Spinal cord (tissue), 10 donors: ENCODE results near the gene PPP2R2B. TPM values are rescaled to one million over a fixed set of nuclear protein-coding genes. Genes with fewer than 3 reads are reported as not detected.
A peak's percentile ranks its signal among the peaks of the same experiment; 100 is the strongest.
"Not testable (repeated sequence)": the region's sequence is repeated elsewhere in the genome, so short reads cannot be mapped to it uniquely, and the experiment has no call there.

Experiments used
- DNase-seq, 6 donors: peaks; one replicate each; pipeline versions ENCODE4 v3.0.0 to v3.0.0-alpha.2; 2013 to 2015; ENCODE audit warnings: low spot score in 6 of 6, low read depth in 4 of 6
- H3K27ac ChIP-seq: one replicate; pipeline ENCODE4 v1.5.1; 2013; ENCODE audit warnings: low read depth, low read length, control low read depth
- H3K27me3 ChIP-seq: one replicate; pipeline ENCODE4 v1.6.1; 2013; ENCODE audit warnings: low read length; ENCODE audit not compliant: control insufficient read depth, insufficient read depth
- H3K36me3 ChIP-seq: one replicate; pipeline ENCODE4 v1.6.1; 2013; ENCODE audit warnings: low read length; ENCODE audit not compliant: control insufficient read depth, insufficient read depth
- H3K4me1 ChIP-seq: one replicate; pipeline ENCODE4 v1.6.1; 2013; ENCODE audit warnings: low read length; ENCODE audit not compliant: control insufficient read depth, insufficient read depth
- H3K4me3 ChIP-seq: one replicate; pipeline ENCODE4 v1.5.1; 2013; ENCODE audit warnings: low read depth, low read length, control low read depth
- H3K9me3 ChIP-seq: one replicate; pipeline ENCODE4 v1.6.1; 2013; ENCODE audit warnings: low read length; ENCODE audit not compliant: control insufficient read depth, insufficient read depth
- WGBS: methylation state at CpG from one replicate; pipeline ENCODE4 v1.1.5; 2013; ENCODE audit warnings: missing lambda C conversion rate; ENCODE audit not compliant: insufficient coverage; 5-methylcytosine and 5-hydroxymethylcytosine counted together
- polyA plus RNA-seq, 2 donors: library from polyadenylated mRNA; unstranded; fragments of 120-200 nt; gene quantifications; one replicate each; pipeline ENCODE4 v1.2.1, GENCODE V29; 2013; ENCODE audit not compliant: insufficient read length in 2 of 2
- total RNA-seq, 2 donors: library from RNA; depleted of rRNA in 1 of 2; stranded (reverse); fragments of 120-200 nt in 1 of 2; fragments of >200 nt in 1 of 2; gene quantifications; one replicate each; pipeline versions ENCODE4 v1.2.3 to v1.2.4, GENCODE V29; 2013 to 2014
- donor health status: healthy.

The PPP2R2B gene
- total and polyA plus RNA-seq, 4 donors, result 62.0 to 211 (median 150) TPM

DNA sequence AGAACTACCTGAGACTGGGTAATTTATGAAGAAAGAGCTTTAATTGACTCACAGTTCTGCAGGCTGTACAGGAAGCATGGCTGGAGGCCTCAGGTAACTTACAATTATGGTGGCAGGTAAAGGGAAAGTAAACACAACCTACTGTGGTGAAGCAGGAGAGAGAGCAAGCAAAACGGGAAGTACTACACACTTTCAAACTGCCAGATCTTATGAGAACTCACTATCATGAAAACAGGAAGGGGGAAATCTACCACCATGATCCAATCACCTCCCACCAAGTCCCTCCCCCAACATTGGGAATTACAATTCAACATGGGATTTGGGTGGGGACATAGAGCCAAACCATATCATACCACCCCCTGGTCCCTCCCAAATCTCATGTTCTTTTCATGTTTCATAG is 303.8 kb downstream of the PPP2R2B start:
- WGBS, result no CpG with 5 or more reads among the region's 1 CpG
- DNase-seq, result no peak
- no peak overlapping the region for H3K27ac ChIP-seq
- no peaks in the 10 kb centered on the region for H3K36me3 ChIP-seq
- H3K9me3 ChIP-seq, result peaks cover 8% of the 10 kb centered on the region
- no peaks in the 10 kb centered on the region for H3K4me1 ChIP-seq
- no peaks in the 10 kb centered on the region for H3K27me3 ChIP-seq
- no peak overlapping the region for H3K4me3 ChIP-seq

DNA sequence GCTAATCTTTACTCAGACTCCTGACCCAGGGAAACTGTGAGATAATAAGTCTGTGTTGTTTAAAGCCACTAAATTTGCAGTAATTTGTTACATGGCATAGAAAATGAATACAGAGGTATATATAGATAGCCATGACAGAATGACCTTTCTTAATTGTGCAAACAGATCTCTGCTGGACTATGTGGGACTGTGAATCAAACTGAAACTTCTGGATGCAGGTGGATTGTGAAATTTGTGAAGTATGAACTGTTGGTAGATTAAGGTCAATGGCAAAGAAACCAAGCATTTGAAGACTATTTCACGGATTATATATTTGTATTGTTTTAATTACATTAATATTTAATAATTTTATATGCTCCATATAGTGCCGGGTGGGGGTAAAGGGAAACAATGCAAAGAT is 310.4 kb downstream of the PPP2R2B start:
- Histone ChIP-seq H3K4me1 (no peaks in the 10 kb centered on the region), H3K27ac (no peak overlapping the region), H3K27me3 (no peaks in the 10 kb centered on the region), H3K4me3 (no peak overlapping the region), H3K9me3 (no peaks in the 10 kb centered on the region), H3K36me3 (no peaks in the 10 kb centered on the region)
- no CpG with 5 or more reads among the region's 2 CpGs for WGBS
- DNase-seq, result no peak

DNA sequence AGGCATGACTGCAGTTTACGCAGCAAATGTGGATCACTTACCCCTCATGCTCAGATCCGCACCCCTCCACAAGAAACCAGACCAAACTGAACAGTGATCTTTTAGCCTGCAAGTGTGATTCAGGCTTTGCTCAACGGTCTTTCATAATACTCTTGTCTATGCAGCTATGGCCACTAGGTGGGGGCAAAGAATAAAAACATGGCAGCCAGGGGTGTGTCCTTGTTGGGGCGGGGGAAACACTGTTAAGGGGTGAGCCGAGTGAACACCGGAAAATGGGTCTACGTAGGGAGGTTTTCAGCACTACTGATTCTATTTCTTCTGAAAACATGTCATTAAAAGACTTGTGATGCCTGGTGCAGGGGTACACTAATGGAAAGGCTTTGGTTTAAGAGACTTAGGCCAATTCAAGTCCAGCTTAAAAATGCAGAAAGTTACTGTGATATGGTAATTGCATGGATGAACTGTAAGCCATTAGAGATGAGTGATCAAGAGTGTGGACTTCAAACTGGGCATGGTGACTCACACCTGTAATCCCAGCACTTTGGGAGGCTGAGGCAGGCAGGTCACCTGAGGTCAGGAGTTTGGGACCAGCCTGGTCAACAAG is 312.7 kb downstream of the PPP2R2B start:
- peak in 3 of 6 donors; percentile 53 to 92 (median 86) for DNase-seq
- H3K4me1 ChIP-seq, result no peaks in the 10 kb centered on the region
- WGBS, result 50% methylated on average over 3 of the region's 7 CpGs

DNA sequence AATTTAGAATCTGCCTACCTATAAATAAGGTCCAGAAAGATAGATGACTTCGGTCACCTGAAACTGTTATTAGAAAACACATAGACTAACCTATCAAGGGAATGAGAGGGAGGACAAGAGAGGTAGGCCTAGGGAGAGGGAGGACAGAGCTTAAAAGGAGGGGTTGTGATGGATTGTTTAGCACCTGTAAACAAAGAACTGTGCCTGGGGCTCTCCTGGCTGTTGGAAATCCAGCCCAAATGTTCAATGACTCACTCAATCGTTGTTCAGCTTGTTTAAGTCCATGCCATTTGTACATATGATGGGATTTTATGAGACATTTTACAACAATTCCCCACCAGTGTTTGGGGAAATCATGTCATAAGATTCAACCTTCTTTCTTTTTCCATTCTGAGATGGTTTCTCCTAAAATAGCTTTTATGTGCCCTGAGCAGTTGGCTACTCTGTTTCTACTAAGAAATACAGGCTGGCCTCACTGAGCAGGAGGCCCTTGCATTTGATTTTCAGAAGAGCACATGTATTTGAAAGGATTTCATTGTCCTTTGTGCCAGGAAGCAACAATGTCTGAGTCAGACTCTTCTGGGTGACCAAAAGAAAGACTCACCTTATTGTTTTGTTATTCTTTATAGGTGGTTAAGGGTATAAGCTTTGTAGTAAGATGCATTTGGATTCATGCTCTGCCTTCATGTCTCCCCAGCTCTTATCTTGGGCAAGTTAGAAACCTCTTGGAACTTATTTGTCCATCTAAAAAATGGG is 314.4 kb downstream of the PPP2R2B start:
- DNase-seq, result peak in 1 of 6 donors; percentile 44
- Histone ChIP-seq H3K4me1 (no peaks in the 10 kb centered on the region), H3K36me3 (no peaks in the 10 kb centered on the region), H3K27me3 (no peaks in the 10 kb centered on the region), H3K27ac (no peak overlapping the region), H3K9me3 (no peaks in the 10 kb centered on the region), H3K4me3 (no peak overlapping the region)
- WGBS, result no CpG with 5 or more reads among the region's 2 CpGs

More for the DNA sequence above, 312.7 kb downstream of the PPP2R2B start:
- no peak overlapping the region for H3K27ac ChIP-seq
- no peaks in the 10 kb centered on the region for H3K36me3 ChIP-seq
- no peaks in the 10 kb centered on the region for H3K27me3 ChIP-seq
- H3K9me3 ChIP-seq, result no peaks in the 10 kb centered on the region
- no peak overlapping the region for H3K4me3 ChIP-seq

DNA sequence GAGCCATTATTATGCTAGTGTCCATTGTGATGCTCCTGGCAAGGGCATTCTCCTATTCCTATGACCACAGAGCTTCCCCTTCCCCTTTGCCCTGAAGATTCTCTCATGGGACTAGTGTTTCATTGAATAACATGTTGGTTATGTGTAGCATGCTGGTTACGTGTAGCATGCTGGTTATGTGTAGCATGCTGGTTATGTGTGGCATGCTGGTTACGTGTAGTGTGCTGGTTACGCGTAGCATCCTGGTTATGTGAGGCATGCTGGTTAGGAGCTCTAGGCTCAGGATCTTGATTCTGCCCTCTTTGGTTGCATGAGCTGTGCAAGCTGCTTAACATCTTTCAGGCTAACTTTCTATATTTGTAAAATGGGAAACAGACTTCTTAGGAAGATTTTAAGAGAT is 316.1 kb downstream of the PPP2R2B start:
- no peaks in the 10 kb centered on the region for H3K9me3 ChIP-seq
- no peaks in the 10 kb centered on the region for H3K27me3 ChIP-seq
- H3K4me1 ChIP-seq, result no peaks in the 10 kb centered on the region
- H3K27ac ChIP-seq, result no peak overlapping the region
- 100% methylated on average over 3 of the region's 4 CpGs for WGBS
- no peak overlapping the region for H3K4me3 ChIP-seq
- no peak for DNase-seq
- no peaks in the 10 kb centered on the region for H3K36me3 ChIP-seq

DNA sequence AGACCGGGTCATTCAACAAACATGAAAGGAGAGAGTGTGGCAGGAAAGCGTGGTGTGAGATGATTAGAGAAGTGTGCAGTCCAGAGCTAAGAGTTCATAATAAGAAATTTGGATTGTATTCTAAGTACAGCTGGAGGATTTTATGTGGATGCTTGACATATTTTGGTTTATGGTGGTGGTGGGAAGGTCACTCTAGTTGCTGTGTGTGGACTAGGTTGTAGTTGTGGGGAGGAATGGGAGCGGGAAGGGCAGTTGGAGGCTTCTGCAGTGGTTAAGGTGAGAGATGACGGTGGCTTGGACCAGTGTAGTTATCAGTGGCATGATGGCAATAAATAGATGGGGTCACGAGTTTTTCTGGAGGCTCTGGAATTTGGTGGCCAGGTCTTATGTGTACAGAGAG is 316.8 kb downstream of the PPP2R2B start:
- WGBS, result 97% methylated on average over 5 of the region's 5 CpGs
- Histone ChIP-seq H3K27ac (no peak overlapping the region), H3K27me3 (no peaks in the 10 kb centered on the region), H3K9me3 (no peaks in the 10 kb centered on the region), H3K36me3 (no peaks in the 10 kb centered on the region), H3K4me3 (no peak overlapping the region), H3K4me1 (no peaks in the 10 kb centered on the region)
- DNase-seq, result no peak

DNA sequence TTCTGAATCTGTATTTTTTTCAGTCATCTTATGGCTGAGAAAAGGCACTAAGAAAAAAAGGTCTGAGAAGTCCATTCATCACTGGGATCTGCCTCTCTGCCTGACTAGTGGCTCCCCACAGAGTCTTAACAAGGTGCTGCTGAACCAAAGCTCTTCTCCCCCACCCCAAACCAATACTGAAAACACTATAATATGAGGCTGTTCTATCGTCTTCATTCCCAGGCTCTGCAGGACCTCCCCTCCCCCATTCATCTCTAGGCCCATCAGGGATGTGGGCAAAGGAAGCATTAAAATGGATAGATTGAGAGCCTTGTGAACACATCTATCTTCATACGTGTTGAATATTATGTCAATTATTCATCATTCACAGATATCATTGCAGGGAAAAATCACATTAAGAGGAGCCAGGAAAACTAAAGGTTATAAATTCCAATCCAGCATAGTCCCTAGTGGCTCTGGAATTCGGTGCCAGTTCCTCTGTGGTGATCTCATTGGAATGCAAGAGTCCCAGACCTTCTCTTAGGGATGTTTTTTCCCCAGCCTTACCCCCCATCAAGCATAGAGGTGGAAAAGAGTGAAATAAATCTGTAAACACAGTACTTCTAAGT is 318.2 kb downstream of the PPP2R2B start:
- Histone ChIP-seq H3K27me3 (no peaks in the 10 kb centered on the region), H3K36me3 (no peaks in the 10 kb centered on the region), H3K9me3 (no peaks in the 10 kb centered on the region), H3K27ac (no peak overlapping the region), H3K4me1 (no peaks in the 10 kb centered on the region), H3K4me3 (no peak overlapping the region)
- no CpG with 5 or more reads among the region's 3 CpGs for WGBS
- peak in 1 of 6 donors; percentile 41 for DNase-seq

DNA sequence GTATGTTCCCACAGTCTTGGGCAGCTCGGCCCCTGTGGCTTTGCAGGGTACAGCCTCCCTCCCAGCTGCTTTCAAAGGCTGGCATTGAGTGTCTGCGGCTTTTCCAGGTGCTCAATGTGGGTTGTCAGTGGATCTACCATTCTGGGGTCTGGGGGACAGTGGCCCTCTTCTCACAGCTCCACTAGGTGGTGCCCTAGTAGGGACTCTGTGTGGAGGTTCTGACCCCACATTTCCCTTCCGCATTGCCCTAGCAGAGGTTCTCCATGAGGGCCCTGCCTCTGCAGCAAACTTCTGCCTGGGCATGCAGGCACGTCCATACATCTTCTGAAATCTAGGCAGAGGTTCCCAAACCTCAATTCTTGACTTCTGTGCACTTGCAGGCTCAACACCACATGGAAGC is 321.7 kb downstream of the PPP2R2B start:
- DNase-seq, H3K4me3 ChIP-seq, H3K27me3 ChIP-seq, H3K9me3 ChIP-seq, H3K4me1 ChIP-seq, H3K36me3 ChIP-seq, H3K27ac ChIP-seq: not testable (repeated sequence)
- 95% methylated on average over 3 of the region's 4 CpGs for WGBS

DNA sequence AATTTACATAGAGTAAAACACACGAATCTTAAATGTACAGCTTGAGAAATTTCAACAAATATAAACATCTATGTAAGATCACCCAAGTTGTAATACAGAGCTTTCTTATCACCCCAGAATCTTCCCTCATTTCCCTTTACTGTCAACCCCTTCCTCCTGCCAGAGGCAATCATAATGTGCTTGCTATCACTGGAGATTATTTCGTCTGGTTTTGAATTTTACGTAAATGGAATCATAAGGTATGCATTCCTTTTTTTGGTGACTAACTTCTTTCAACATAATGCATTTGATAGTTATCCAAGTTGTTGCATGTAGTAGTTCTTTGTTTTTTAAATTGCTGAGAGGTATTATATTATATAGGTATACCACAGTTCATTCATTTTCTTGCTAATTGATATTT is 325.1 kb downstream of the PPP2R2B start:
- Histone ChIP-seq H3K36me3 (no peaks in the 10 kb centered on the region), H3K27ac (no peak overlapping the region), H3K9me3 (no peaks in the 10 kb centered on the region), H3K4me1 (no peaks in the 10 kb centered on the region), H3K4me3 (no peak overlapping the region), H3K27me3 (no peaks in the 10 kb centered on the region)
- WGBS, result 80% methylated on average over 1 of the region's 3 CpGs
- DNase-seq, result no peak

DNA sequence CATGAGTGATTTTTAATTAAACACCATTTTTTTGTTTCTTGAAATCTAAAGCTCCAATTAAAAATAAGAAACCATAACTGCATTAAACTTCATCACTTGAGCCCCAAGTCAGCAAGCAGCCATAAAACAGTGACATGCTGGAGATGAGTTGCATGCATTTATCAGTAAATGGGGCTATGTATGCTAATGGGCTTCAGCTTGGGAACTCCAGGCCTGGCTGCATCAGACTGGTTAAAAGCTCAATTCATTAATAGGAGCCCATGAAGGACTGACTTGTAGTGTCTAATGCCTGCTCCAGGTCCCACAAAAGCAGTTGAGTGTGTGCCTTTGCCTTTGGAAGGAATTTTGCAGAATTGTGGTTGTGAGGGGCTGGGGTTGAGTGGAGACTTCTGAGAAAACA is 328.9 kb downstream of the PPP2R2B start:
- Histone ChIP-seq H3K27ac (no peak overlapping the region), H3K36me3 (no peaks in the 10 kb centered on the region), H3K27me3 (no peaks in the 10 kb centered on the region), H3K4me3 (no peak overlapping the region), H3K4me1 (no peaks in the 10 kb centered on the region), H3K9me3 (no peaks in the 10 kb centered on the region)
- peak in 1 of 6 donors; percentile 66 for DNase-seq
